GM20000 (cell line): ENCODE measurements around the gene DYNC2H1.
A peak's percentile ranks its signal among the peaks of the same experiment; 100 is the strongest.
"Not testable (repeated sequence)": the region's sequence is repeated elsewhere in the genome, so short reads cannot be mapped to it uniquely, and the experiment has no call there.

ENCODE experiments used
- DNase-seq: peaks from one replicate; pipeline ENCODE4 v3.0.0; 2012; ENCODE audit warnings: low spot score
- TF ChIP-seq, protein P1 (sequence below): IDR thresholded peaks from 2 replicates; pipeline ENCODE4 v1.5.1; 2012; ENCODE audit warnings: mild to moderate bottlenecking, control low read depth; ENCODE audit errors: extremely low read depth, missing control alignments

DYNC2H1 gene

DNA sequence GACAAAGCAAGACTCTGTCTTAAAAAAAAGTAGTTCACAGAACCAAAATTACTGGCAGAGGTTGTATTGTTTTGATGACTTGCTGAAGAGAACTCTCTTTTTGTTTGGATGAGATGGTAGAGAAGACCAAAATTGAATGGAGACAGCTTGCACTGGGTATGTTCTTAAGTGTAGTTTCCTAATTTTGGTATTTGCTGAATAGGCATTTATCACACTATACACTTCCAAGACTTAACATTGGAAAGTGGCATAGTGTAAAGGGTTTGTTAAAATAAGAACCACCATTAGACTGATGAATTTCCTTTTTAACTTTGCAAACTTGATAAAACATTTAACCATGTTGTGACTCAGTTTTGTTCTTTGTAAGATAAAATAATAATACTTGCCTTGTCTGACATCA, 11.9 kb upstream of the DYNC2H1 start:
- TF ChIP-seq, protein P1, sequence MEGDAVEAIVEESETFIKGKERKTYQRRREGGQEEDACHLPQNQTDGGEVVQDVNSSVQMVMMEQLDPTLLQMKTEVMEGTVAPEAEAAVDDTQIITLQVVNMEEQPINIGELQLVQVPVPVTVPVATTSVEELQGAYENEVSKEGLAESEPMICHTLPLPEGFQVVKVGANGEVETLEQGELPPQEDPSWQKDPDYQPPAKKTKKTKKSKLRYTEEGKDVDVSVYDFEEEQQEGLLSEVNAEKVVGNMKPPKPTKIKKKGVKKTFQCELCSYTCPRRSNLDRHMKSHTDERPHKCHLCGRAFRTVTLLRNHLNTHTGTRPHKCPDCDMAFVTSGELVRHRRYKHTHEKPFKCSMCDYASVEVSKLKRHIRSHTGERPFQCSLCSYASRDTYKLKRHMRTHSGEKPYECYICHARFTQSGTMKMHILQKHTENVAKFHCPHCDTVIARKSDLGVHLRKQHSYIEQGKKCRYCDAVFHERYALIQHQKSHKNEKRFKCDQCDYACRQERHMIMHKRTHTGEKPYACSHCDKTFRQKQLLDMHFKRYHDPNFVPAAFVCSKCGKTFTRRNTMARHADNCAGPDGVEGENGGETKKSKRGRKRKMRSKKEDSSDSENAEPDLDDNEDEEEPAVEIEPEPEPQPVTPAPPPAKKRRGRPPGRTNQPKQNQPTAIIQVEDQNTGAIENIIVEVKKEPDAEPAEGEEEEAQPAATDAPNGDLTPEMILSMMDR, result no peak
- DNase-seq, result no peak

DNA sequence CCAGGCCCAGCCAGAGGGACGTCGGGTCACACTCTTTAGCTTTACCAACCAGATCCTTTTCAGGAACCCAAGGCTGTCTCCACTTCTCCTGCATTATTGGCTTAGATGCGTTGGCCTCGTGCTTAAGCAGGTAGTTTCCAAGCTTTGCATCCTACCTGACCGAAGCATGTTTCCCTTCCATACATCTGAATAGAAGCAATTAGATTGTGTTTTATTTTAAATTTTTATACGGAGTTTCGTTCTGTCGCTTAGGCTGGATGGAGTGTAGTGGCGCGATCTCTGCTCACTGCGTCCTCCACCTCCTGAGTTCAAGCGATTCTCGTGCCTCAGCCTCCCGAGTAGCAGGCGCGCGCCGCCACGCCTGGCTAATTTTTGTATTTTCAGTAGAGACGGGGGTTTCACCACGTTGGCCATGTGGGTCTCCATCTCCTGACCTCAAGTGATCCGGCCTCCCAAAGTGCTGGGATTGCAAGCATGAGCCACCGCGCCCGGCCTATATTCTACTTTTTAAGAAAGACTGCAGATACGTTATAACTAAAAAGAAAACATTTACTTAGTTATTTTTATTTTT, 677 bp downstream of the DYNC2H1 start:
- DNase-seq, result peak; percentile 16
- TF ChIP-seq, protein P1, result no peak

DNA sequence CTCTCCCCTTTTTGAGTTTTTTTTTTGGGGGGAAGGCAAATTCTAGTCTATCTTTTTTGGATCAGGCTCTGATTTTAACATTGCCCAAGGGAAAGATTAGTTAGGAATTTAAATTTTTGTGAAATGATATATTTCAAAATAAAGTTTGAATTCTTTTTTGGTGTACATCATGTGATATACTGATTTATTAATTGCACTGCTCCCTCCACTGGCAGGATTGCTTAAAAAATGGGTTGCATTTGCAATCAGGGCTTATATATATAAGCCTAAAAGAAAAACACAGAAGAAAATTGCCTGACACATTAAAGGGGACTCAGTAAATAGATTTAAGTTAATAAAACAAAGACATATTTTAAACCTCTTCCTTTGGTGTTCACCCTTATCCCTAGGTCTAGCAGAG, 1.2 kb downstream of the DYNC2H1 start:
- no peak for DNase-seq
- TF ChIP-seq, protein P1, result no peak

DNA sequence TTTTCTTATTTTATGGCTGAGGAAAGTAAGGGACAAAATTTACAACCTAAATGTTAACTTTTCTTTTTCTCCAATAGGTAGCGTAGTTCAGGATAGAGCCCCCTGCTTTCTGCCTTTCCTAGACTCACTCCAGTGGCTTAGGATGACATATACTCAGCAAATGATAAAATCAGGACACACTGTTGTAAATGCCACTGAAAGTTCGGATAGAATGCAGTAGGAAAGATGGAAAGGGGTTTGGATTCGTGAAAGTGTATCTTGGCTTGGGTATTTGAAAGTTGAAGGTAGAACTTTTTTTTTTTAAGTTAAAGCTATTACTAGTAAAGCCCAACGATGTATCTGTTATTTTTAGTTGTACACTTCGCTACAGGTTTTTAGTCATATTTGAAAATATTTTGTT, 2.2 kb downstream of the DYNC2H1 start:
- DNase-seq, result no peak
- TF ChIP-seq, protein P1, result no peak

DNA sequence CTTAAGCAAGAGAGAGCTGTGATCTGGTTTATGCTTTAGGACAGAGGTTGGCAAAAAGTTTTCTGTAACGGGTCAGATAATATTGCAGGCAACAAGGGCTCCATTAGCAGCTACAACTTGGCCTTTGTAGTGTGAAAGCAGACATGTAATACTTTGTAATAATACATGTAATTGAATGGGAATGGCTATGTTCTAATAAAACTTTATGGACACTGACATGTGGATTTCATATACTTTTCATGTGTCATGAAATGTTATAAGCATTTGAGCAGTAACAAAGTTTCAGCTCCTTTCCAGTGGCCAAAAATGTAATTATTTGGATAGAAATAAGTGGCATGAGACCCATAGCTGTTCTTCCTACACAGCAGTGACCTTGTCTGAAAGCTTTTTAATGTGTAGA, 3.1 kb downstream of the DYNC2H1 start:
- DNase-seq, result no peak
- TF ChIP-seq, protein P1, result no peak

DNA sequence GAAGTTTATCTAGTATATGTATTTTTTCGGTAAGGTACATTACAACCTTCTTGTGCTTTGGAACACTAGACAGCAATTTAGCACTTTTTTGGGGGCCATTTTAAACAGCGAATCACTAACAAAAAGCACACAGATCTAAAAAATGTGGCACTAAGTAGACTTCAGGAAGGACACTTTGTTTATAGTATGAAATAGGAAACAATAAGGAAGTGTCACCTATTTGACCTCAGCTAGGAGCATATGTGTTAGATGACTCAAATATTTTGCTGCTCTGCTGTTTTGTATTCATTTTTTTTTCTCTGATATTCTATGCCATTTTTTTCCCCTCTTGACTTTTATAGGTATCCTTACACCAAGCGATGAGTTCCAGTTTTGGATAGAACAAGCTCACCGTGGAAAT, 5.6 kb downstream of the DYNC2H1 start:
- TF ChIP-seq, protein P1, result no peak
- DNase-seq, result no peak

DNA sequence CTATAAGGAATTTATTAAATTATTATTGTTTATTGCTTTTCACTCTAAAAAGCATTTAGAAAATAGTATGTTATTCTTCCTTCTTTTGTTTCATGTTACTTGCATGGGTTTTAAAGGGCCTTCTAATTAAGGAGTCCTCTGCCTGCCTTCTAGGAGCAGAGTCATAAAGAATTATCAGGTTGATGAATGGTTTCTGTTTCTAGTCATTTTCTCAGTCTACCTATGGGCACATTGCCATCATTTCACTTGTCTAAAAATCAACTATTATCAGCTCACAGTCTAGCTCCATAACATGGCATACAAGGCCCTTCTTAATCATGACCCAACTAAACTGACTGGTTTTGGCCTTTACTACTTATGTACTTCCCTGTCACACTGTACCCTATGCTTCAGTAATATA, 16.2 kb downstream of the DYNC2H1 start:
- TF ChIP-seq, protein P1, result no peak
- DNase-seq, result no peak

DNA sequence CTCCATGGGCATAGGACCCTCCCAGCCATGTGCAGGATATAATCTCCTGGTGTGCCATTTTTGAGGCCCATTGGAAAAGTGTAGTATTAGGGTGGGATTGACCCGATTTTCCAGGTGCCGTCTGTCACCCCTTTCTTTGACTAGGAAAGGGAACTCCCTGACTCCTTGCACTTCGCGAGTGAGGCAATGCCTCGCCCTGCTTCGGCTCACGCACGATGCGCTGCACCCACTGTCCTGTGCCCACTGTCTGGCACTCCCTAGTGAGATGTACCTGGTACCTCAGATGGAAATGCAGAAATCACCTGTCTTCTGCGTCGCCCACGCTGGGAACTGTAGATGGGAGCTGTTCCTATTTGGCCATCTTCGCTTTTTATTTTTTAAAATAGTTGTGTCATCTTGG, 32.8 kb downstream of the DYNC2H1 start:
- not testable (repeated sequence) for DNase-seq
